GM18526 (cell line): ENCODE measurements around the gene BARHL1.

Experiments used
- POLR2A ChIP-seq: IDR thresholded peaks from 3 replicates; pipeline ENCODE4 v1.6.1; 2011; ENCODE audit not compliant: insufficient read length; ENCODE audit errors: extremely low read depth

Gene BARHL1

DNA sequence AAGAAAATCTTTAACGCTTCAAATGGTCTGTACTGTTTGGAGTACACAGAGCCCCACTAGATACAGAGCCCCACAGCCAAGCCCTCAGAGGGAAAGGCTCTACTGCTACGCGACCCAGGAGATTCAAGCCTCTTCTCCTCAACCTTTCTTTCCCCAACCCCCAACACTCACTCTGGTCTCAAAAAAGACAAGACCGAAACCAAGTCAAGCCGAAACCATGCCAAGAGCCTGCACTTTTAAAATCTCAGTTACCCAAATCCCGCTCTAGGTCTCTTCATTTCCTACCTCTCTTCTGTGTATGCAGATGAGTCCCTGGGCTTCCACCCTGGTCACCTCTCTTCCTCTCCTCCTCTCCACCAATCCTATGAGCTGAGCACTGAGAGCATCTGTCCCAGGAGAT is 31.9 kb downstream of the BARHL1 start:
- TF ChIP-seq POLR2A = no peak

DNA sequence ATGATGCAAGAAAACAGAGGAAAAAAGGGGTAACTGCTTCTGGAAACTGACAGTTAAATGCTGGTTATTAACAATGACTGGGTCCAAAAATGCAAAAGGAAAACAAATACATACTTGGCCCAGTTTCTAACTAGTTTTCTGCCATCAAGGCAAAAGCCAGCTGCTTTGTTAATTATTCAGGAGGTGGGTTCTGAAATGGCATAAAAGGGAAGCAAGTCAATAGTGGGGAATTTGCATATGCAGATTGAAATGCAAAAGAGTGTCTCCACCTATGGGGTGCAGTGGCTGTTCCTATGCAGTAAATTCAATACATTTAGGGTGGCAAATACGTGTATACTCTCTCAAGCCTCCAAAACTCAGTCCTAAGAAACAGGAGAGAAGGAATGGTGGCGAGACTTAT is 33.4 kb downstream of the BARHL1 start:
- TF ChIP-seq POLR2A = no peak

- TF ChIP-seq POLR2A = no peak
Observed at GRCh38 chr9:132616725-132617124, 34.3 kb downstream of the BARHL1 start.

- TF ChIP-seq POLR2A = no peak
Observed at GRCh38 chr9:132622159-132622558, 39.8 kb downstream of the BARHL1 start.

DNA sequence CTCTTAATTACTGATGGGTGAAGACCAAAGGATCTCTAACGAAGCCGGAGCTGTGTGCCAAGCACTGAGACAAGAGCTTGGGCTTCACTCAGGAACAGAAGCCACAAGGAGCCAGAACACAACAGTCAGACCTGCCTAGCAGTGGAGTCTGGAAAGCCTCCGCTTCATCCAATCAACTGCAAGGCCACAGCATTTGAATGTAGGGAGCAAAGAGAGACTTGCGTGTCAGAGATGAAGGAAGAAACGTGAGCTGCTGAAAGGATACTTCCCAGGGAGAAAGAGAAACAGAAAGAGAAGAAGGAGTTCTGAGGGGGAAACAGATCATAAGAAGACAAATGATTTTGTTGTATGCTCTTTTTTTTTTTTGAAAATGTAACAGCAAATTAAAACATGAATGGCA is 43.9 kb downstream of the BARHL1 start:
- TF ChIP-seq POLR2A = no peak

GRCh38 chr9:132627106-132627505 is 44.7 kb downstream of the BARHL1 start:
- TF ChIP-seq POLR2A = no peak

DNA sequence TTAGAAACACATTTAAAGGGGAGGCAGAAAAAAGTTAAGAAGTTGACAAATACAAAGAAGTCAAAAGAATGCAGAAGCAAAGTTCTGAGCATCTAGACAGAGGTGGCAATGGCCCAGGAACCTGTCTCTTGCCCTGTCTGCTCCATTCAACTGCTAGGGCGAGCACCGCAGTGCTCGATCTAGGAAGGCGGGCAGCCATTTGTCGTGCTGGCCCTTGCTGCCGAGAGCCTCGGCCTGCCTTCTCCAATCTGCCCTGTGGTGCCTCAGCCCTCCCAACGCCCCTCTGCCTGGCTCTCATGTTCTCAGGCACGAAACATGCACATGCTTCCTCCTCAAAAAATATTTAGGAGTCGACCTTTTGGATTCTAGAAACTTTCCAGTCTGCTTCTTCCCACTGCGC is 45.2 kb downstream of the BARHL1 start:
- TF ChIP-seq POLR2A = no peak

DNA sequence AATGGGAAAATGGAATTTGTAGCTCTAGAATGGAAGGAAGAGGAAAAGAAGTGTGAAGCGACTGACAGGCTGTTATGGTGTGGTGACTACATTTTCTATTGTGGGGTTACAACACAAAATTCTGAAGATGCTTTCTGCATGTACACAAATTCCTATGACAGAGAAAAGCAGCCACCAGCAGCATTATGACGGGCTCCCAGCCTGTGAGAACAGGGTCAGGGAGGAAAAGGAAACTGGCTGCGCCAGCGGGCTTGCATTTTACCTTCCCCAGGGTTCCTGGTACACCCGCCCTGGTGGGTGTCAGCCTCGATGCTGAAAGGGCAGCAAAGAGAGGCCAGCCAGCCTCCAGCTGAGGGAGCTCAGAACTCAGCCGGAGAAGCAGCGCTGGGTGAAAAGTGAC is 46.3 kb downstream of the BARHL1 start:
- TF ChIP-seq POLR2A = no peak

GRCh38 chr9:132630116-132630515 is 47.7 kb downstream of the BARHL1 start:
- no peak for TF ChIP-seq POLR2A

- no peak for TF ChIP-seq POLR2A
Observed at GRCh38 chr9:132630811-132631210, 48.4 kb downstream of the BARHL1 start.

DNA sequence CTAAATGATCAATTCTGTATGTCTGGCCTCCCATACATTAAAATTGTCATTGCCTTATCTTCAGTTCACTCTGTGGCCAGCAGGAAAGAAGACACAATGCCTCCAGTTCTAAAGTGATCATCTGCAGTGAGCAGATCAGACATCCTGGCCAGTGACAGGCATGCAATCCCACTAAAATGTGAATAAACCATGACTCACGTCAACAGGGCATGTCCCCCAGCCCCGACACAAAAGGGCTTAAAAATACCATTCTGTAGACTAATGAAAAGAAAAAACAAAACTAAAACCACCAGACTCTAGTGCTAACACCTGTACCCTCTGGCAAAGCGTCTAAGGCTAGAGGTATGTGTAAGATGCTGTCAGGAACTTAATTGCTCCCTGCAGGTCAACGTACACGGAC is 48.9 kb downstream of the BARHL1 start:
- no peak for TF ChIP-seq POLR2A

GRCh38 chr9:132631685-132632084 is 49.3 kb downstream of the BARHL1 start:
- TF ChIP-seq POLR2A = no peak

GRCh38 chr9:132632413-132633129 is 50.2 kb downstream of the BARHL1 start:
- TF ChIP-seq POLR2A = no peak

- TF ChIP-seq POLR2A = no peak
Observed at GRCh38 chr9:132634327-132634726, 51.9 kb downstream of the BARHL1 start.

GRCh38 chr9:132637351-132637750 is 54.9 kb downstream of the BARHL1 start:
- TF ChIP-seq POLR2A = no peak

- no peak for TF ChIP-seq POLR2A
Observed at GRCh38 chr9:132637801-132638200, 55.4 kb downstream of the BARHL1 start.

DNA sequence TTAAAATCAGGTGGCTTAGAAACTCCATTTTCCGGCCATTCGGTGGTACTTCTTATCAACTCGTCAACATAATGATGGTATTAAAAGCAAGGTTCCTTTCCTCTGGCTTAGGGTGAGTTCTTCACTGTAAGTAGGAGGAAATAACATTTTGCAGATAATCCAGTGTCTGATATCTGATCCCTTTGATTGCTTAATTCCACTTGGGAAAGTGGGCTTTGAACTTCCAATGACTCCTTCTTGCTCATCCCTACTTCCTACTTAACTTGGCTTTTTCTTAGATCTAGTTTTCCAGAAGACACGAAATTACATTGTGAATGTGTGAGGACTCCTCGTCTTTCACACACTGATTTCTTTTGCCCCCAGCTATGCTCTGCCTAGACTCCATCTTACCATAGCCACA is 55.8 kb downstream of the BARHL1 start:
- TF ChIP-seq POLR2A = no peak
